OCI-LY7 (cell line): ENCODE results near the gene NEUROG2. TPM values are rescaled to one million over a fixed set of nuclear protein-coding genes. Genes with fewer than 3 reads are reported as not detected.
A peak's percentile ranks its signal among the peaks of the same experiment; 100 is the strongest.

Experiments
- BruUV-seq: library from RNA; stranded (reverse); fragments of 400-500 nt; replicated peaks from 2 replicates; lab custom pipeline; 2021; lab: Mats Ljungman, UMichigan
- CTCF ChIA-PET: fragments of 300-600 bp; sonication (Branson Sonifier 250); formaldehyde crosslinking; loops from one replicate; lab custom pipeline; 2022; ENCODE audit warnings: antibody characterized with exemption; ENCODE audit not compliant: unreplicated experiment; lab: Charles Lee
- POLR2A ChIA-PET: fragments of 300-600 bp; sonication (Branson Sonifier 250); formaldehyde crosslinking; loops from one replicate; lab custom pipeline; 2022; ENCODE audit warnings: antibody characterized with exemption; lab: Charles Lee
- DNase-seq: peaks from one replicate; pipeline ENCODE4 v3.0.0-alpha.2; 2015; ENCODE audit warnings: low spot score
- H2AFZ ChIP-seq: fragments of 200-600 bp; sonication (generic), shearing (Covaris generic); 2 replicates; pipeline ENCODE4 v1.6.1; 2014; ENCODE audit warnings: mild to moderate bottlenecking, antibody characterized with exemption, low read length, moderate library complexity
- H3K27ac ChIP-seq: fragments of 200-600 bp; sonication (generic); 2 replicates; pipeline ENCODE4 v1.5.1; 2014; ENCODE audit warnings: mixed run types, low read depth, mild to moderate bottlenecking, moderate library complexity, low read length, inconsistent platforms; ENCODE audit not compliant: poor library complexity, severe bottlenecking
- H3K36me3 ChIP-seq: fragments of 200-600 bp; sonication (generic); 2 replicates; pipeline ENCODE4 v1.6.1; 2014; ENCODE audit warnings: mild to moderate bottlenecking, antibody characterized with exemption, low read length, moderate library complexity, mixed read lengths; ENCODE audit not compliant: insufficient read depth
- H3K4me1 ChIP-seq: fragments of 200-600 bp; sonication (generic); 2 replicates; pipeline ENCODE4 v1.5.1; 2014; ENCODE audit warnings: mild to moderate bottlenecking, low read length; ENCODE audit not compliant: insufficient read depth, poor library complexity, severe bottlenecking
- H3K4me2 ChIP-seq: fragments of 200-600 bp; sonication (generic); 2 replicates; pipeline ENCODE4 v1.6.1; 2014; ENCODE audit warnings: mild to moderate bottlenecking, low read length
- H3K4me3 ChIP-seq: fragments of 200-600 bp; sonication (generic); 2 replicates; pipeline ENCODE4 v1.5.1; 2014; ENCODE audit warnings: mild to moderate bottlenecking, low read depth, low read length; ENCODE audit not compliant: poor library complexity, severe bottlenecking
- H3K79me2 ChIP-seq: fragments of 200-600 bp; sonication (generic); 2 replicates; pipeline ENCODE4 v1.6.1; 2016; ENCODE audit warnings: low read depth, mild to moderate bottlenecking, low read length, moderate library complexity, mixed read lengths; ENCODE audit not compliant: insufficient read depth
- H3K9me2 ChIP-seq: fragments of 200-600 bp; sonication (generic); 2 replicates; pipeline ENCODE4 v1.6.1; 2016; ENCODE audit warnings: mild to moderate bottlenecking, low read length, mixed read lengths; ENCODE audit not compliant: insufficient read depth
- H3K9me3 ChIP-seq: fragments of 200-600 bp; sonication (generic); 2 replicates; pipeline ENCODE4 v1.6.1; 2014; ENCODE audit warnings: mild to moderate bottlenecking, mixed run types, low read length, mixed read lengths
- H4K20me1 ChIP-seq: fragments of 200-600 bp; sonication (generic); 2 replicates; pipeline ENCODE4 v1.6.1; 2014; ENCODE audit warnings: mild to moderate bottlenecking, antibody characterized with exemption, low read length, moderate library complexity, mixed read lengths; ENCODE audit not compliant: insufficient read depth
- CTCF ChIP-seq: fragments of 200-600 bp; sonication (generic); conservative IDR thresholded peaks from 2 replicates; pipeline ENCODE4 v1.5.1; 2014; ENCODE audit warnings: mild to moderate bottlenecking, antibody characterized with exemption, low read length, moderate library complexity, mixed read lengths
- EZH2phosphoT487 ChIP-seq: fragments of 200-600 bp; sonication (generic); IDR thresholded peaks from 2 replicates; pipeline ENCODE4 v1.6.1; 2018; ENCODE audit warnings: low read depth, borderline replicate concordance, mild to moderate bottlenecking, mixed run types, antibody characterized with exemption, low read length, moderate library complexity, mixed read lengths
- intact Hi-C: fragments of 100-400 bp; cut with micrococcal nuclease; formaldehyde crosslinking; loops from one replicate; pipeline ENCODE4 v1.10.0; 2022; ENCODE audit not compliant: unreplicated experiment
- total RNA-seq, 2 experiments: library from RNA; depleted of rRNA in 1 of 2; stranded (reverse); fragments of >200 nt in 1 of 2; shearing (Covaris generic) in 1 of 2; gene quantifications; 2 replicates each; pipeline ENCODE4 v1.2.3, GENCODE V29; 2014 to 2022

The NEUROG2 gene
- total RNA-seq, 2 experiments from 2014 or later = 0.06 TPM; not detected in 1

DNA sequence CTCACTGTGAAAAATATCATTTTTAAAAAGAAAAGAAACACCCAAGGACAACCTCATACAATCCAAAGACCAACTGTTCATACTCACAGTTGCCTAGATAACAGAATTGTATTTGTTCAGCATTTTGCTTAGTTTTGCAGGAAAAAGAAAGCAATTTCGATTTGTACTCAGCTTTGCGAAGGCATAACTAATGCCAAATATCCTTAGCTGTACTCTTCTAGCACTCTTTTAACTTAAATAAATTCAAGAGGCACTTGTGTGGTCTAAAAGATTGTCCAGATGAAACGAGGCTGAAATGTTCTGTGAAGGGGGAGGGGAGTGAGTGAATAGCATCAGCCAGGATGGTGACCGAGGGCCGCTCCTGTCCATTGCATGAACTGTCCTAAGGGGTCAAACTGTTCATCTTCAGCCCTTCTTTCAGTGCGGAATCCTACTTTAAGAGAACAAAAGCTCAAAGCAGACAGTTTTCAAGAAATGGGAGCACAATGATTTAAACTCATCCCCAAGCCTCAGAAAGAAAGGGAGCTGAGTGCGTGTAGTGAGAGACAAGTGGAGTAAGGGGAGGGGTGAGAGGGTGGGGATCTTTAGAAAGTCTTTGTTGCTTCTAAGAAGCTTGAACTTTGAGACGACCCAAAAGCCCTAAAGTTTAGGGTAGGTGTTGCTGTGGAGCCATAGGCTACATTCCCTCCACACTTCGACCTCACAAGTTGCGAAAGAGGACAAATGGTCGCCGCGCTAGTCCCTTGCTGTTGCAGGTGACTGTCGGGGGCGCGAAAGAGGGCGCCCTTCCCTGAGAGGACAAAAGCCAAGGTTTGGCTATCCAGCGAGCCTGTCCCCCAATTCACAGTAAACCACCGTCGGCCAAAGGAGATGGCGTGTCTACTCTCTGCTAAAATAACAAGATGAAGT lies 4.0 kb upstream of the NEUROG2 start:
- peaks cover 46% of the 10 kb centered on the region for H3K4me1 ChIP-seq

DNA sequence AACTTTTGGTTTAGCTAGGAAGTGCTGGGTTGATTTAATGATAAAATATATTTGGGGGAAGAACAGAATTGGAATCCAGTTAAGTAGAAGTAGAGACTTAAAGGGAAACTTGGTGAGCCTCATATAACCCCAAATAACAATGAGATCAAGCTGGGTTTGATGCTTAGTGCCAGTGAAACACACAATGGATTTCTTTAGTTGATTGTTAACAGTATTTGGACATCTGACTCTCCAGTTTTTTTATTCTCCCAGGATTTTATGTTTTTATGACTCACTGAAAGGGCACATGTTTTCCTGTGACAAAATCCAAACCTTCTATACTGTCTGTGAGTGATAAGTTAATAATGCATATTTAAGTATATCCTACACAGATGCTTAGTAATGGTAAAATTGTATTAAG lies 2.7 kb upstream of the NEUROG2 start:
- Histone ChIP-seq H2AFZ (no peak overlapping the region), H3K36me3 (no peaks in the 10 kb centered on the region), H3K4me3 (no peak overlapping the region), H3K79me2 (no peaks in the 10 kb centered on the region), H3K4me2 (no peak overlapping the region), H3K4me1 (peaks cover 48% of the 10 kb centered on the region), H3K9me2 (no peaks in the 10 kb centered on the region), H3K27ac (no peak overlapping the region), H3K9me3 (no peaks in the 10 kb centered on the region), H4K20me1 (no peaks in the 10 kb centered on the region)
- POLR2A ChIA-PET = no interaction called here
- intact Hi-C loops = no loop called here
- no peak for DNase-seq
- 0 out of 2 replicates have a peak, but pooled peaks have one; percentile 74 for TF ChIP-seq EZH2phosphoT487
- TF ChIP-seq CTCF = no peak
- CTCF ChIA-PET = no interaction called here
- no TSS peak for BruUV-seq

More for the DNA sequence above, 4.0 kb upstream of the NEUROG2 start:
- no peaks in the 10 kb centered on the region for H3K79me2 ChIP-seq
- DNase-seq = no peak
- intact Hi-C loops = loop anchor here (5.0 kb wide), 1 partner anchor 443 kb away; no protein-coding TSS in a partner anchor
- no TSS peak for BruUV-seq
- H3K9me2 ChIP-seq = no peaks in the 10 kb centered on the region
- no peak overlapping the region for H2AFZ ChIP-seq
- TF ChIP-seq CTCF (0 out of 2 replicates have a peak, but pooled peaks have one; percentile 19), EZH2phosphoT487 (no peak)
- no peak overlapping the region for H3K4me2 ChIP-seq
- no peak overlapping the region for H3K4me3 ChIP-seq
- no peaks in the 10 kb centered on the region for H3K36me3 ChIP-seq
- no peaks in the 10 kb centered on the region for H3K9me3 ChIP-seq
- ChIA-PET POLR2A (interaction anchor here (0.7 kb wide), 1 partner anchor 370 kb away, joined by 3 read pairs; no protein-coding TSS in a partner anchor), CTCF (interaction anchor here (0.5 to 0.6 kb wide), 2 partner anchors 277 to 444 kb away, joined by 3 read pairs; no protein-coding TSS in a partner anchor)
- H3K27ac ChIP-seq = no peak overlapping the region
- H4K20me1 ChIP-seq = no peaks in the 10 kb centered on the region

GRCh38 chr4:112517911-112518310 lies 1.9 kb upstream of the NEUROG2 start:
- ChIA-PET CTCF (no interaction called here), POLR2A (interaction anchor here (1.5 kb wide), 1 partner anchor 361 kb away, joined by 3 read pairs; no protein-coding TSS in a partner anchor)
- no peaks in the 10 kb centered on the region for H3K9me3 ChIP-seq
- H3K9me2 ChIP-seq = no peaks in the 10 kb centered on the region
- no peak for TF ChIP-seq CTCF
- TF ChIP-seq EZH2phosphoT487 = no peak
- peaks cover 41% of the 10 kb centered on the region for H3K4me1 ChIP-seq
- DNase-seq = no peak
- no peak overlapping the region for H2AFZ ChIP-seq
- H3K4me3 ChIP-seq = no peak overlapping the region
- no TSS peak for BruUV-seq
- H3K79me2 ChIP-seq = no peaks in the 10 kb centered on the region
- H3K27ac ChIP-seq = no peak overlapping the region
- intact Hi-C loops = no loop called here
- H3K36me3 ChIP-seq = no peaks in the 10 kb centered on the region
- no peaks in the 10 kb centered on the region for H4K20me1 ChIP-seq
- peak overlapping the region; percentile 92 for H3K4me2 ChIP-seq
